Mammary epithelial cell (primary cell): ENCODE data around the gene NEB.

ENCODE experiments used
- CTCF ChIP-seq, 2 donors: IDR thresholded peaks in 1 of 2; conservative IDR thresholded peaks in 1 of 2; 2 replicates each; pipeline ENCODE4 v1.5.1; 2011 to 2012; ENCODE audit warnings: inconsistent platforms in 2 of 2, low read length in 2 of 2, mild to moderate bottlenecking in 2 of 2, control low read depth in 1 of 2, low read depth in 1 of 2; ENCODE audit not compliant: insufficient read depth in 1 of 2; ENCODE audit errors: extremely low read depth in 1 of 2
- EZH2 ChIP-seq: IDR thresholded peaks from 2 replicates; pipeline ENCODE4 v1.6.1; 2012; ENCODE audit warnings: low read length, inconsistent platforms, borderline replicate concordance

DNA sequence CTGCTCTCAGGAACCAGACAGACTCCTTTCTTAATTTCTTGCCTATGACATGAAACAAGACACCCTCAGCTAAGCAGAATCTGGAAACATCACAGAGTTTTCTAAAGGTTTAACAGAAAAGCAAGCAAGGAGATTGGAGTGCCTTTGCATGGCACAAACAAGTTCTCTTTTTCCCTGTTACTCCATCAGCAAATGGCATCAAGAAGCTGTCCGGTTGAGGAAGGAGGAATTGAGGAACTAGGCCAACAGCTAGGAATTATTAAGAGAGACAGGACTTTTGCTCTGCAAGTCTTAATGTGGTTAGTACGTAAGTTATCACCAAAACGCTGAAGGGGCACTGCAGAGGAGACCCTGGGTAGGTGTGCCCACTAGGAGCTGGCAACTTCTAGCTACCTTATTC lies 53.2 kb downstream of the NEB start:
- TF ChIP-seq CTCF (conservative IDR thresholded peaks at IDR 0.05 in 1 of 2, IDR thresholded peaks at IDR 0.05 in 1 of 2; ENCODE audit: extremely low read depth in 1 of 2, insufficient read depth in 1 of 2, low read depth in 1 of 2, low read length in 2 of 2) (no peak), EZH2 (no peak)
